Pancreas (tissue), 10 donors: Measurements from ENCODE around the gene KCTD4. TPM values are rescaled to one million over a fixed set of nuclear protein-coding genes. Genes with fewer than 3 reads are reported as not detected.

Experiments
- ATAC-seq, 4 donors: fragments of 200-7000 bp; cut with Tn5 transposase; one replicate each; pipeline versions ENCODE4 v1.8.0 to v1.9.1; 2020; ENCODE audit warnings: mild to moderate bottlenecking in 4 of 4, moderate library complexity in 4 of 4
- DNase-seq, 6 donors: peaks; one replicate each; pipeline ENCODE4 v3.0.0-alpha.2; 2020
- FAIRE-seq: peaks from 2 replicates; lab custom pipeline; 2012; peaks lifted over from hg19 to GRCh38; lab: Jason Lieb, UNC
- H3K27ac ChIP-seq, 4 donors: fragments of 200-600 bp; sonication (generic); 1 replicate in 3 of 4; 2 replicates in 1 of 4; pipeline versions ENCODE4 v1.5.0 to v1.8.0; 2020
- H3K27me3 ChIP-seq, 4 donors: fragments of 200-600 bp; one replicate each; pipeline ENCODE4 v1.8.0; 2021
- H3K36me3 ChIP-seq, 3 donors: fragments of 200-600 bp; sonication (generic) in 1 of 3; one replicate each; pipeline versions ENCODE4 v1.5.0 to v1.8.0; 2020 to 2021
- H3K4me1 ChIP-seq, 3 donors: fragments of 200-600 bp; one replicate each; pipeline ENCODE4 v1.8.0; 2021
- H3K4me3 ChIP-seq, 4 donors: fragments of 200-600 bp; sonication (generic) in 2 of 4; one replicate each; pipeline versions ENCODE4 v1.5.0 to v1.8.0; 2020 to 2021
- H3K9me3 ChIP-seq, 4 donors: fragments of 200-600 bp; one replicate each; pipeline ENCODE4 v1.8.0; 2021
- WGBS, 2 donors: extraction: QIAGEN DNeasy Blood & Tissue Kit; methylation state at CpG; one replicate each; pipeline ENCODE4 v1.1.7; 2013; 5-methylcytosine and 5-hydroxymethylcytosine counted together
- intact Hi-C, 3 donors: fragments of 100-400 bp; cut with DNase I; formaldehyde crosslinking; loops; one replicate each; pipeline versions ENCODE4 v1.11.1 to v1.14.2; 2022
- polyA plus RNA-seq, 2 donors: library from polyadenylated mRNA; stranded (reverse); fragments of 200-250 nt; gene quantifications; one replicate each; pipeline ENCODE4 v1.2.3, GENCODE V29; 2013
- total RNA-seq, 6 donors: library from RNA; stranded (reverse); fragmentation: NEBNext Ultra II Directional in 4 of 6; extraction: Animal tissue kit (Norgen Biotek cat#: 25700) in 4 of 6; gene quantifications; one replicate each; pipeline versions ENCODE4 v1.2.1 to v1.2.4, GENCODE V29; 2021 to 2023
- TF ChIP-seq, protein P1 (sequence below), 4 donors: fragments of 200-600 bp; sonication (generic) in 3 of 4; IDR thresholded peaks; one replicate each; pipeline versions ENCODE4 v1.5.0 to v1.8.0; 2021; ENCODE audit warnings: antibody characterized with exemption in 4 of 4
- donor health status: healthy with polysubstance abuse.
- donor health status: DM: no; HTN: no; CAD: no; lungs with moderate emphysema.
- donor health status: DM: no; HTN: no; CAD: no.
- donor health status: control.
- donor health status: control.
- donor health status: Bipolar disorder and iron deficiency.
- donor health status: DM: yes; HTN: yes; CAD: no.
- donor health status: DM: no; HTN: no; CAD: no.
- donor health status: DM: no; HTN: no; CAD: no.
- donor health status: DM: yes; HTN: yes; CAD: no.

The KCTD4 gene
- total and polyA plus RNA-seq, 8 donors: 0.09 to 0.28 (median 0.15) TPM; not detected in 2

DNA sequence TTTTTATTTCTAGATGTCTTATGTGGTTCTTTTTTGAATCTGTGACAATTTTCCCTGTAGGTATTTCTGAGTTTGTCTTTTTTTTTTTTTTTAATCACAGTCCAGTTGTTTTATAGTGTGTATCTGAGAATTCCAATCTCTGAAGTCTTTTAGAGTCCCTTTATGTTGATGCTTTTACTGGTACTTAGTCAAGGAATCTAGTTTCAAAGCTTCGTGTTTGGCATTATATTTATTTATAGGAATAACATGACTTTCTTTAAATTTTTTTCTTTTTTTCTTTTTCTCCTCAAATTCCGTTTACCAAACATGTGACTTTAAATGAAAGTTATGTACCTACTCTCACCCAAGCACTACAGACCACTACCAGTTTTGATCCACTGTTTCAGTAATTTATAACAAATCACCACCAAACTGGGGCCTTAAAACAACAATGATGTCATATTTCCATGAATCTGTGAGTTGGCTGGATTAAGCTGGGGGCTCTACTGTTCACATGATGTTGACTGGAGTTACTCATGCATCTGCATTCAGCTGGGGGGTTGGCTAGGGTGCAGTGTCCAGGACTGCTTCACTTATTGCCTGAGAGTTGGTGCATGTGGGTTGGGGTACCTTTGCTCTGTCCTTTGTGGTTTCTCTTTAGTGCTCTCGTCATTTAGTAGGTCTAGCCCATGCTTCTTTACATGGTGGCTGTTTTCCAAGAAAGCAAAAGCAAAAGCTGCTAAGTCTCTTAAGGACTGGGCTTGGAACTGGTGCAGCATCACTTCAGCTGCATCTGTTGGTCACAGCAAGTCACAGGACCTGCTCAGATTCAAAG, 22.3 kb downstream of the KCTD4 start:
- H3K36me3 ChIP-seq: no peaks in the 10 kb centered on the region
- DNase-seq: no peak
- TF ChIP-seq, protein P1, sequence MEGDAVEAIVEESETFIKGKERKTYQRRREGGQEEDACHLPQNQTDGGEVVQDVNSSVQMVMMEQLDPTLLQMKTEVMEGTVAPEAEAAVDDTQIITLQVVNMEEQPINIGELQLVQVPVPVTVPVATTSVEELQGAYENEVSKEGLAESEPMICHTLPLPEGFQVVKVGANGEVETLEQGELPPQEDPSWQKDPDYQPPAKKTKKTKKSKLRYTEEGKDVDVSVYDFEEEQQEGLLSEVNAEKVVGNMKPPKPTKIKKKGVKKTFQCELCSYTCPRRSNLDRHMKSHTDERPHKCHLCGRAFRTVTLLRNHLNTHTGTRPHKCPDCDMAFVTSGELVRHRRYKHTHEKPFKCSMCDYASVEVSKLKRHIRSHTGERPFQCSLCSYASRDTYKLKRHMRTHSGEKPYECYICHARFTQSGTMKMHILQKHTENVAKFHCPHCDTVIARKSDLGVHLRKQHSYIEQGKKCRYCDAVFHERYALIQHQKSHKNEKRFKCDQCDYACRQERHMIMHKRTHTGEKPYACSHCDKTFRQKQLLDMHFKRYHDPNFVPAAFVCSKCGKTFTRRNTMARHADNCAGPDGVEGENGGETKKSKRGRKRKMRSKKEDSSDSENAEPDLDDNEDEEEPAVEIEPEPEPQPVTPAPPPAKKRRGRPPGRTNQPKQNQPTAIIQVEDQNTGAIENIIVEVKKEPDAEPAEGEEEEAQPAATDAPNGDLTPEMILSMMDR (IDR thresholded peaks at IDR 0.05): no peak
- H3K4me3 ChIP-seq: no peak overlapping the region
- ATAC-seq: no peak
- FAIRE-seq: no peak
- no peaks in the 10 kb centered on the region for H3K4me1 ChIP-seq
- WGBS, 2 donors: 87 to 90% methylated on average over 3 of the region's 3 CpGs
- H3K27me3 ChIP-seq: no peaks in the 10 kb centered on the region
- no peaks in the 10 kb centered on the region for H3K9me3 ChIP-seq
- no peak overlapping the region for H3K27ac ChIP-seq
- intact Hi-C loops: no loop called here

- H3K27ac ChIP-seq: no peak overlapping the region
- H3K9me3 ChIP-seq: no peaks in the 10 kb centered on the region
- TF ChIP-seq, protein P1 (IDR thresholded peaks at IDR 0.05): no peak
- FAIRE-seq: no peak
- no peaks in the 10 kb centered on the region for H3K4me1 ChIP-seq
- DNase-seq: no peak
- intact Hi-C loops: no loop called here
- no peak overlapping the region for H3K4me3 ChIP-seq
- no peaks in the 10 kb centered on the region for H3K36me3 ChIP-seq
- no peak for ATAC-seq
- H3K27me3 ChIP-seq: no peaks in the 10 kb centered on the region
Observed at GRCh38 chr13:45174478-45174877, 26.4 kb downstream of the KCTD4 start.

GRCh38 chr13:45168555-45168930, 32.3 kb downstream of the KCTD4 start:
- FAIRE-seq: no peak
- peaks cover 0 to 3% (median 0%) of the 10 kb centered on the region in 3 donors for H3K4me1 ChIP-seq
- H3K36me3 ChIP-seq: no peaks in the 10 kb centered on the region
- WGBS, 2 donors: 43 to 54% methylated on average over 2 of the region's 2 CpGs
- no peak for ATAC-seq
- intact Hi-C loops: no loop called here
- TF ChIP-seq, protein P1 (IDR thresholded peaks at IDR 0.05): no peak
- H3K27ac ChIP-seq: peak overlapping the region in 2 of 4 donors; percentile 72 to 76
- no peak for DNase-seq
- no peaks in the 10 kb centered on the region for H3K9me3 ChIP-seq
- no peaks in the 10 kb centered on the region for H3K27me3 ChIP-seq
- no peak overlapping the region for H3K4me3 ChIP-seq

DNA sequence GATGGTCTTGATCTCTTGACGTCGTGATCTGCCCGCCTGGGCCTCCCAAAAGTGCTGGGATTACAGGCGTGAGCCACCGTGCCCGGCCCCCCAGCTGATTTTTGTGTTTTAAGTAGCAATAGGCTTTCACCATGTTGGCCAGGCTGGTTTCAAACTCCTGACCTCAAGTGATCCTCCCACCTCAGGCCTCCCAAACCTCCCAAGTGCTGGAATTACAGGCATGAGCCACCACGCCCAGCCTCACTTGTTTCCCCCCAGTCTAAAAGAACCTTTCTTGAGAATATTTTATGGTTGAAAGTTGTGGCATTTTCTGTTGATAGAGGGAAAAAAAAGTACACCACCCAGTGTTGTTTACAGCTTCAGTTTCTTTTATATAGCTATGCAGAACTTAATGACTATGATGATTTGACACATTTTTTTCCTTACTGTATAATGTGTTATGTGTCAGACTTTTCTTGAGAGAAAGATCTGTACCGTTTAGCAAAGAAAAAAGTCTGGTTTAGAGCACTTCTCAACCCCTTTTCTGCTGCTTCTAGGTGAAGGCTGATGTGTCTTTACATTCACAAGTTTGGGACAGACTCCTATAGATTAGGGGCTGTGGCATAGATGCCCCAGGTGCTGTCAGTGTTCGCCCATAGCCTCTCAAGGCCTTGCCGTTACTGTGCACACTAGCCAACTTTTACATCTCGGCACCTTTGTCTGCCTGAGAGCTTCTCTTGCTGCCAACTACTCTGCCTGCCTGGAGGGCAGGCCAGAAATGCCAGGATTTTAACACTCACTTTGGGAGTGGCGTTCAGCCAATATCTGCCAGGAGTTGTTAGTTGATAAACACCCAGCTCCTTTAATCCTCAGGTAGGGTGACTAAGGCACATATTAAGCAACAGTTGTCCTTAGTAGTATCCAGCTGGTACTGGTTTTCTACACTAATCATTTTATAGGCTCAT, 33.0 kb downstream of the KCTD4 start:
- no peaks in the 10 kb centered on the region for H3K9me3 ChIP-seq
- TF ChIP-seq, protein P1 (IDR thresholded peaks at IDR 0.05): no peak
- H3K4me1 ChIP-seq: peaks cover 0 to 3% (median 0%) of the 10 kb centered on the region in 3 donors
- peak overlapping the region in 2 of 4 donors; percentile 72 to 76 for H3K27ac ChIP-seq
- no peaks in the 10 kb centered on the region for H3K27me3 ChIP-seq
- peak; percentile 96 to 98 (median 98) for ATAC-seq
- no peak overlapping the region for H3K4me3 ChIP-seq
- intact Hi-C loops: no loop called here
- FAIRE-seq: no peak
- H3K36me3 ChIP-seq: no peaks in the 10 kb centered on the region
- 68% methylated on average over 12 of the region's 12 CpGs for WGBS, 2 donors
- peak in 5 of 6 donors; percentile 51 to 83 (median 61) for DNase-seq
